ENCODE results near the gene SLC52A1. TPM values are rescaled to one million over a fixed set of nuclear protein-coding genes. Genes with fewer than 3 reads are reported as not detected.
A peak's percentile ranks its signal among the peaks of the same experiment; 100 is the strongest.

The SLC52A1 gene
- total RNA-seq, 2 donors from 2014 or later, result 1.6 to 1.7 TPM

- DNase-seq (ENCODE audit: low spot score), result no peak
- Histone ChIP-seq H3K9me3 (no peaks in the 10 kb centered on the region), H3K4me3 (no peak overlapping the region), H3K27ac (no peak overlapping the region), H3K27me3 (replicated peaks; ENCODE audit: insufficient read depth) (no peaks in the 10 kb centered on the region), H3K36me3 (peaks cover 5 to 14% of the 10 kb centered on the region in 2 donors), H3K4me1 (replicated peaks) (no peaks in the 10 kb centered on the region)
- TF ChIP-seq POLR2A (IDR thresholded peaks at IDR 0.05) (no peak), CTCF (IDR thresholded peaks at IDR 0.05) (no peak), POLR2AphosphoS5 (IDR thresholded peaks at IDR 0.05) (no peak)
- 86% methylated on average over 6 of the region's 6 CpGs for WGBS
- intact Hi-C loops (cut with DNase I), result no loop called here
These were observed 23.3 kb downstream of the SLC52A1 start for GRCh38 chr17:5011928-5012327.

GRCh38 chr17:5003214-5003867 is 31.9 kb downstream of the SLC52A1 start:
- intact Hi-C loops (cut with DNase I), result no loop called here
- Histone ChIP-seq H3K9me3 (no peaks in the 10 kb centered on the region), H3K27me3 (replicated peaks; ENCODE audit: insufficient read depth) (no peaks in the 10 kb centered on the region), H3K4me1 (replicated peaks) (peaks cover 8% of the 10 kb centered on the region), H3K36me3 (peaks cover 26 to 49% of the 10 kb centered on the region in 2 donors), H3K4me3 (no peak overlapping the region), H3K27ac (no peak overlapping the region)
- TF ChIP-seq POLR2A (IDR thresholded peaks at IDR 0.05) (no peak), POLR2AphosphoS5 (IDR thresholded peaks at IDR 0.05) (no peak), CTCF (IDR thresholded peaks at IDR 0.05) (no peak)
- no peak for DNase-seq (ENCODE audit: low spot score)
- 94% methylated on average over 18 of the region's 18 CpGs for WGBS

GRCh38 chr17:5002121-5002788 is 33.0 kb downstream of the SLC52A1 start:
- WGBS, result 94% methylated on average over 20 of the region's 20 CpGs
- Histone ChIP-seq H3K27me3 (replicated peaks; ENCODE audit: insufficient read depth) (no peaks in the 10 kb centered on the region), H3K36me3 (peaks cover 26 to 46% of the 10 kb centered on the region in 2 donors), H3K4me1 (replicated peaks) (peaks cover 8% of the 10 kb centered on the region), H3K4me3 (no peak overlapping the region), H3K27ac (no peak overlapping the region), H3K9me3 (no peaks in the 10 kb centered on the region)
- intact Hi-C loops (cut with DNase I), result no loop called here
- TF ChIP-seq CTCF (IDR thresholded peaks at IDR 0.05) (no peak), POLR2AphosphoS5 (IDR thresholded peaks at IDR 0.05) (no peak), POLR2A (IDR thresholded peaks at IDR 0.05) (no peak)
- no peak for DNase-seq (ENCODE audit: low spot score)

GRCh38 chr17:5000237-5000639 is 35.0 kb downstream of the SLC52A1 start:
- no peaks in the 10 kb centered on the region for H3K9me3 ChIP-seq
- H3K36me3 ChIP-seq, result peaks cover 20 to 36% of the 10 kb centered on the region in 2 donors
- H3K27me3 ChIP-seq (replicated peaks; ENCODE audit: insufficient read depth), result no peaks in the 10 kb centered on the region
- TF ChIP-seq POLR2A (IDR thresholded peaks at IDR 0.05) (no peak), CTCF (IDR thresholded peaks at IDR 0.05) (no peak), POLR2AphosphoS5 (IDR thresholded peaks at IDR 0.05) (peak; percentile 11)
- intact Hi-C loops (cut with DNase I), result no loop called here
- H3K4me1 ChIP-seq (replicated peaks), result peaks cover 8% of the 10 kb centered on the region
- 61% methylated on average over 11 of the region's 11 CpGs for WGBS
- DNase-seq (ENCODE audit: low spot score), result no peak
- H3K4me3 ChIP-seq, result no peak overlapping the region
- no peak overlapping the region for H3K27ac ChIP-seq

All from prostate gland (tissue), 2 donors.